Gastroesophageal sphincter (tissue), 3 donors: ENCODE results near the gene ARSK.

Source experiments
- POLR2A ChIP-seq, 2 donors: fragments of 450-650 bp; IDR thresholded peaks; one replicate each; pipeline ENCODE4 v1.6.1; 2017; ENCODE audit warnings: antibody characterized with exemption in 2 of 2, mild to moderate bottlenecking in 2 of 2, moderate library complexity in 1 of 2
- TF ChIP-seq, protein P1 (sequence below), 4 experiments: fragments of 200-600 bp in 2 of 4; fragments of 450-650 bp in 2 of 4; sonication (generic) in 1 of 4; IDR thresholded peaks; one replicate each; pipeline ENCODE4 v1.5.1; 2017 to 2019; ENCODE audit warnings: antibody characterized with exemption in 4 of 4, mild to moderate bottlenecking in 2 of 4, moderate library complexity in 2 of 4

DNA sequence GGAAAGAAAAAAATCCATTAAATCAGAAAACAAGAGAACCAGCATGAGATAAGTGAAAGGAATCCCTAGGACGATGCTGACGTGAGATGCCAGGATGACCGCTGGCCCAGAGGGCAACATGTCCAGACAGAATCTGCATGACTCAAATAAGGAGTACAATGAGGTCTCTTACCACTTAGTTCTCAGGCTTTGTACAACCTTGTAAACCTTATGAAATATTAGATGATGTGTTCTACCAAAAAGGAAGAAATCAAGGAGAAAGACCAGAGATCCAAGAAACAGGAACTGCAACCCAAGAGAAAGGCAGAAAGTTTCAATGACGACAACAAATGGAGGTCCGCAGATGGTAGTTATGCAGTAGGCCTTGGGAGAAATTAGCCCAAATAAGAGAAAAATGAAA lies 62.2 kb downstream of the ARSK start:
- TF ChIP-seq, protein P1, sequence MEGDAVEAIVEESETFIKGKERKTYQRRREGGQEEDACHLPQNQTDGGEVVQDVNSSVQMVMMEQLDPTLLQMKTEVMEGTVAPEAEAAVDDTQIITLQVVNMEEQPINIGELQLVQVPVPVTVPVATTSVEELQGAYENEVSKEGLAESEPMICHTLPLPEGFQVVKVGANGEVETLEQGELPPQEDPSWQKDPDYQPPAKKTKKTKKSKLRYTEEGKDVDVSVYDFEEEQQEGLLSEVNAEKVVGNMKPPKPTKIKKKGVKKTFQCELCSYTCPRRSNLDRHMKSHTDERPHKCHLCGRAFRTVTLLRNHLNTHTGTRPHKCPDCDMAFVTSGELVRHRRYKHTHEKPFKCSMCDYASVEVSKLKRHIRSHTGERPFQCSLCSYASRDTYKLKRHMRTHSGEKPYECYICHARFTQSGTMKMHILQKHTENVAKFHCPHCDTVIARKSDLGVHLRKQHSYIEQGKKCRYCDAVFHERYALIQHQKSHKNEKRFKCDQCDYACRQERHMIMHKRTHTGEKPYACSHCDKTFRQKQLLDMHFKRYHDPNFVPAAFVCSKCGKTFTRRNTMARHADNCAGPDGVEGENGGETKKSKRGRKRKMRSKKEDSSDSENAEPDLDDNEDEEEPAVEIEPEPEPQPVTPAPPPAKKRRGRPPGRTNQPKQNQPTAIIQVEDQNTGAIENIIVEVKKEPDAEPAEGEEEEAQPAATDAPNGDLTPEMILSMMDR (IDR thresholded peaks at IDR 0.05), result no peak
- no peak for TF ChIP-seq POLR2A (IDR thresholded peaks at IDR 0.05)
